Endothelial cell of hepatic sinusoid (primary cell): ENCODE results near the gene CKS1B.

Experiments
- in situ Hi-C: cut with HindIII; loops from 2 replicates; pipeline ENCODE4 v1.10.0; 2017; ENCODE audit warnings: low sequenced_read_pairs

CKS1B gene

DNA sequence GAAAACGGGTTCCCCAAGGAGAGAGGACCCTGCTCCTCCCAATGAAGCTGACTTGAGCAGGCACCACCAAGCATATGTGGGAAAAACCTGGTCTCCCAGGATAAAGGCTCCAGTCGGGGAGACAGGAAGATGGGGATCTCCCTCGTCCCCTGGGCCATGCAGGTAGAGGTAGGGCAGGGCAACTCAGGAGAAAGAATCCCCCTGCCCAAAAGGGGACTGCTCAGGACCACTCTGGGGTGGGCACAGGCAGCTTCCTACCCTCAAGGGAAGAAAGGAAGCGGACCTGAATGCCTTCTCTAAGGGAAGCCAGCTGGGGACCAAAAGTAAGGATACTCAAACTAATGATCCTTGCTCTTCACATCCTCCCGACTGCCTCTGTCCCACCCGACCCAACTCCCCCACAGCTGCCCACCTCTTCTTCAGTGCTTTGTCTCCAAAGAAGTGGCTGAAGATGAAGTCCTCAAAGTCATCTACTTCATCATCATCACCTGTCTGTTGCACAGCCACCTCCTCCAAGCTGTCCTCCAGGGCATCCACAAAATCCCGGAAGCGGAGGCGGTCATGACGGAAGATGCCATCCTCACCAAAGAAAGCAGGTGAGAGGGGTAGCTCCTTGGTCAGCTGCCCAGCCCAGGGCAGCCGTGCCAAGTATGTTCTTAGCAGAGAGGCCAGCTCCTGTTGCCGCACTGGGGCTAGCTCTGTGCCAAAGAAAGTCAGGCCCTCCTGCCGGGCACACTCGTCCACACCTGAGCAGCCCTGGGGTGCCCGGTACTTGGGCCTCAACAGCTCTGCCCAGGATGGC, 29.1 kb upstream of the CKS1B start:
- in situ Hi-C loops = no loop called here

DNA sequence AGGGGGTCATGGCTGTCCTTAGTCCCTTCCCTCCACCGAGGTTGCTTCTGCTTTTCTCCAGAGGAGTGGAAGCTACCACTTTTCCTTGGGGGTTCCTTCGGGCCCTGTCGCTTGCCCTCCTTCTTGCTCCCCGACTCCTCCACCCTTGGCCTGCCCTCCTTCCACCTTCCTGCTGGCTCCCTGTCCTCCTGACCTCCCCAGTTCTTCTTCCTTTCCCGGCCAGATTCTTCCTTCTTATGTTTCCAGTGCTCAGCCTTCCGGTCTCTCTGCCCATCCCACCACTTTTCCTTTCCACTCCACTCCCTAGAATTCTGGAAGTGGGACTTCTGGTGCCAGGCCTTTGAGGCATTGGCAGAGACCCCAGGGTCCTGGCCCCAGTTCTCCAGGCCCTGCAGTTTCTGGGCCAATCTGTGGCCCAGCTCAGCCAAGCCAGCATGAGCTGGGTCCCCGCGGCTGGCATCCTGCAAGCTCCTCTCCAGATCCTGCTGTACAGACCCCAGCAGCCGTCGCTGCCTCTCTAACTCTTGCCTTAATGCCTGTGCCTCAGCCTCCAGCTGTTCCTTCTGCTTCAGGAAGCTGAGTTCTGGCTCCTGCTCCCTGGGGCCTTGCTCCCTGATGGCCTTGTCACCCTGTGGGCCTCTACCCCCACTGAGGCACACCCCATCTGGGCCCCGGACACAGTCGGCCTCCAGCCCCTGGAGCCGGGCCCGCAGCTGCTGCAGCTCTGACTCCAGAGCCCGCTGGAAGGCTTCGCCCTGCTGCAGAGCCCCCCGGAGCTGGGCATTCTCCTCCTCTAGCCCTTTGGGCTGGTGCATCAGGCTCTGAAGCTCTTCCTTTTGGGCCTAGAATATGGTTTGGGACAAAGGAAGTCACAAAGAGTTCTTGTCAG, 28.3 kb upstream of the CKS1B start:
- in situ Hi-C loops = no loop called here

DNA sequence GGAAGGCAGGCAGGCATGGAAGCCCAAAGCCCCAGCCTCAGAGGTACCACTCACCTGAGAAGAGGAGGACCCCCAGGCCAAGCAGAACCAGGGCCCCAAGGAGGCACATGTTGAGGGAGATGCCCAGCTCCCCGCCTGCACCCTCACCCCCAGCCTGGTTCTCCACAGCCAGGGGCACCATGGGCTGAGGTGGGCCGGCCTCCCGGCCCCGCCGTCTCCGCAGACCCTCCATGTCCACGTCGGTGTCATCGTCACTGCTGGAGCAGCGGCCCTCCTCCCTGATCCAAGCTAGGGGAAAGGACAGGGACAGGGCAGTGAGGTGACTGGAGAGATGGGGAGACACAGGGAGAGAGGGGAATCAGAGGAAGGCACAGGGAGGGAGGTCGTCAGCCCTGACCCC, 26.4 kb upstream of the CKS1B start:
- in situ Hi-C loops = no loop called here

DNA sequence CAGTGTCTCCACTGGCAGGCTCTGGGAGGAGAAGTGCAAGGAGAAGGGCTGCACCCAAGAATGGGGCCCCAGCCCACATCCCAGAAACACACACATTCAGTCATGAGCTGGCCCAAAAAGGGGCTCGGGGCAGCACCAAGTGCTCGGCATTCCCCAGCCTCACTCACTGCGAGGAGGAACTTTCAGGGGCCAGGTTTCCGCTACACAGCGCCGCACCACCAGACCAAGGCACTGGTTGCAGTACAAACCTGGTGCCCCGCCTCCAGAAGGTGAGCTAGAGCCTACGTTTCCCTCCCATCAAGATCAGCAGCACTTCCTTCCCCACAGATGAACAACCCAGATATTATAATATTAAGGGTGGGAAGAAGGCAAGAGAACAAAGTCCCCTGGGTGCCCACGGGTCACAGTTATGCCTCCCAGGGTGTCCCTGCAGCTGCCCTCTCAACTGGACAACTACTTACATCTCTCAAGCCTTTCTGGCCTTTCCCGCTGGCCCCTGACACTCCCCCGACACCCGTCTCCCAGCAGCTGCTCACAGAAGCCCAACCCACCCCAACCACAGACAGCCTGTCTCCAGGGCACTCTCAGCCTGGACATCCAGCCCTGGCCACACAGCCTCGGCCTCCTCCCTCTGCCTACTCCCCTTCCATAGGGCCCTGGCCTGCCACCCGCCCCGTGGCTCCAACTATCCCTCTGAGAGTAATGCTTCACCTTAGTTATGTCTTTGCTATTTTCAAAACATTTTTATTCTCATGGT, 22.4 kb upstream of the CKS1B start:
- in situ Hi-C loops = no loop called here

DNA sequence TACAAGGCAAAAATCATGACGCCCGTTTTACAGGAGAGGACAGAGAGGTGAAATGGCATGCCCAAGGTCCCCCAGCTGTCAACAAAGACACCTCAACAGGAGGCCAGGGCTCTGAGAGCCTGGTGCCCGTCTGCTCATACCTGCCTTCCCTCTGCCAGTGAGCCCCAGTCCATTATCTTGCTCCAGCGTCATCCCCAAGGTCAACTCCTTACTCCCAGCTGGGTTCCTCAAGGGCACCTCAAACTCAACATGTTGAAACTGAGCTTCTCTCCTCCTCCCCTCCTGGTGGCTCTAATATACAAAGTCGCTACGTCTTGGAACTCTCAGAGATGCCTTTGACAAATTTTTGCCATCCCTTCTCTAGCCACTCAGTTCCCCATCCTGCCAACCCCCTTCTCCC, 21.8 kb upstream of the CKS1B start:
- in situ Hi-C loops = no loop called here

DNA sequence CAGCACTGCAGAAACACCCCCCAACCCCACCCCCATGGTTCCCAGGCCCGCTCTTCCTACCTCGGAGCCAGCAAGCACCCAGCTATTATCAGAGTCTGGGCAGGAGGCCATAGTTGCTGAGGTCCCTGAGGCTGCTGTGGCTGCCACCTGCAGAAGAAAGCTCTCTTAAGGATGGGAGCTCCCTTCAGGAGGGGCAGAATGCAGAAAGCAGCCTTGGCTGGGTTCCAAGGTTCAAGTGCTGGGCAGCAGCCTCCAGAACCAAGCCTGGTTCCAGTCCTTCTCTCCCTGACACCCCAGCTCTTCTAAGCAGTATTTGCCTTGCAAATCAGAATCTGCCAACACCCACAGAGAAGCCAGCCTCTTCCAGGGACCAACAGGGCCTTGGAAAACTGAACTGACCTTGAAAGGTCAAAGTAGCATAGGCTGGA, 20.9 kb upstream of the CKS1B start:
- in situ Hi-C loops = no loop called here

DNA sequence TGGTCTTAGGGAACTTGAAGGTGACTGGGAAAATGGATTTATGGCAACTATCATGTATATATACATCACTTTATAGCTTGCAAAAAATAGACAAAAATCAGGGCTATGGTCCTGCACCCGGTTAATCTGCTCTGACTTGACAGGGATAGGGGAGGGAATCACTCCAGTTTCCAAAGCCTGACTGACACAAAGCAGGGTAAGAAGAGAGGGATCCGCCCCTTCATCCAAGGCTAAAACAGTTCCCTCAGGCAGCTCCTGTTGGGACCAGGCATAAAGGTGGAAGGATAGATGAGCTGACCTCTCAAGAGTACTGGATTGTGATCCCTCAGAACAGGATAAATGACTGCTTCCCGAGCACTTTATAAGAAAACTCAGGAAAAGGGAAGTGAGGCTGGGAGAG, 19.9 kb upstream of the CKS1B start:
- in situ Hi-C loops = no loop called here

DNA sequence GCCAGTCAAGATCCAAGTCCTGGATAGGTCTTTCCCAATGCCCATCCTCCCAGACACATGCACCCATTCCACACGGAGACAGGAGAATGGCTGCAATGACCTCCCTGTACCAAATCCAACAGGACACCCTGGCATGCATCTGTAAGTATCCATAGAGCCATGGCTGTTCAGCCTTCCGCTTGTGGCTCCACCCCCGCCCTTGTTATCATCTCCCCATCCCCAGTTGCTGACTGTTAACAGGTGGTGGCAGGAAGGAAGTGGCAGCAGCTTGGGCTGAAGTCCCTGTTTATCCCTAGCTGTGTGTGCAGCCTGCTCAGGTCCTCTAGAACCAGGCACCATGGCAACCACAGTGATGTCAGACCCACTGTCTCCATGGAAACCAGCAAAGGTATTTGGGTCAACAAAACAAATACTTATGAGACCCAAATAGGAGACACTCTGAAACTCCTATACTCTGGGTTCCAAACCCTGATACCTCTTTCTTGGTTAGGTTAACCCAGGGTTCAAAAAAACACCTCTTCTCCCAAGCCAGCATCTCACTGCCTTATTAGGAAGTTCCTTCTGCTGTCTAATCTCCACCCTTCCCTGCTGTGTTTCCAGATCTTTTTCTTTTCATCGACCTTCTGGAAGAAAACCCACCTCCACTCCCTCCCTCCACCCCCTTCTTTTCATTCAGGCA, 19.3 kb upstream of the CKS1B start:
- in situ Hi-C loops = loop anchor here (5.0 kb wide), 2 partner anchors 43 to 57 kb away; no protein-coding TSS in a partner anchor

DNA sequence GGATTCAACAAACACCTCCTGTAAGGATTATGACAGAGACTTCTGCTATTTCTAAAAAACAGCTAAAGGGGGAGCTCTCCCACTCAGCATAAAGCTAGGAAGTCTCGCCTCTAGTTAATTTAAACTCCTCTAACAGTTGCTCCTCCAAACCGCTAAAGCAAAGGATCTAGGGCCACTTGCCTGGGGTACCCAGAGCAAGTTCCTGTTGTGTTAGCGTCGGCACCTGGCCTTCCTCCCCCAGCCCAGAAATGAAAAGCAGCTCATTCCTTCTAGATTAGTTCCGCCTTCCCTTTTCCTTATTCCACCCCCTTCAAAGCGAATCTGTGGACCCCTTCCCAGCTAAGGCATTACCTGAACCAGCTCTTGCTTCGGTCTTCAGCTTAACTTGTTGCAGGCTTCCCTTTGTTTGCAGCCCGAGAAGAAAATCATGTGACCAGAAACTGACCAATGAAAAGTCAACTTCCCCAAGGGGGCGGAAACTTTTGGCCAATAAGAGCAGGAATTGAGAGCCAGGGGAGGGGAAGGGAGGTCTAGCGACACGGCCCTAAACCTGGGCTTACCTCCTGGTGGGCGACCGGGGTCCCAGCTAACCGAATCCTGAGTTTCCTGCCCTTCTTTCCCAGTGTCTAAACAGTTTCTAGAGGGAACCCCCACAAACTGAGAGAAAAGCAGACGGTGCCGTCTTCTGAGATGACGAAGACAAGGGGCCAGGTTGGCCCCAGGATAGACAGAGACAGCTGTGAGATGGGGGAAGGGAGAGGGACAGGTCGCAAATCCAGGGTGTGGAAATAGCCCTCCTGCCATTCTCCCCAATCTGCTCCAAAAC, 18.6 kb upstream of the CKS1B start, which contains the start of gene PBXIP1:
Gene PBXIP1 (minus strand): TSS at position 382 of the 826 bp plus-strand sequence. CDS start 2,378 bp downstream, outside the sequence.
- in situ Hi-C loops = loop anchor here (5.0 kb wide), 2 partner anchors 44 to 56 kb away; no protein-coding TSS in a partner anchor

DNA sequence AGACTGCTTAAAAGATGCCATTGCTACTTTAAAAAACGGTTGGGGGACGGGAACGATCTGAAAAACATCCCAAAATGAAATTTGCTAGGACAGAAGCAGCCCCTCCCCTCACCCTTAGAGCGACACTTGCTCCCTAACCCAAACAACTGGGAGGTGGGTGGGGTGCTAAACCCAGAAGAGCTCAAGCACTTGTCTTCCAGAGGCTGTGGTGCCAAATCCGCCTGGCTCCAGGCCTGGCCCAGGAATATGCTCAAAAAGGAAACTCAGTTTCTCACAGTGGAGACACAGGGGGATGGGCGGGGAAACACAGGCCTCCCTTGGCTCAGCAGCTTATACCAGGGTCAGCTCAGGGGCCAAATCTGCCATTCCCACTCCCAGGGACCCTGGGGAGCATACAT, 17.9 kb upstream of the CKS1B start:
- in situ Hi-C loops = loop anchor here (5.0 kb wide), 2 partner anchors 44 to 56 kb away; no protein-coding TSS in a partner anchor

DNA sequence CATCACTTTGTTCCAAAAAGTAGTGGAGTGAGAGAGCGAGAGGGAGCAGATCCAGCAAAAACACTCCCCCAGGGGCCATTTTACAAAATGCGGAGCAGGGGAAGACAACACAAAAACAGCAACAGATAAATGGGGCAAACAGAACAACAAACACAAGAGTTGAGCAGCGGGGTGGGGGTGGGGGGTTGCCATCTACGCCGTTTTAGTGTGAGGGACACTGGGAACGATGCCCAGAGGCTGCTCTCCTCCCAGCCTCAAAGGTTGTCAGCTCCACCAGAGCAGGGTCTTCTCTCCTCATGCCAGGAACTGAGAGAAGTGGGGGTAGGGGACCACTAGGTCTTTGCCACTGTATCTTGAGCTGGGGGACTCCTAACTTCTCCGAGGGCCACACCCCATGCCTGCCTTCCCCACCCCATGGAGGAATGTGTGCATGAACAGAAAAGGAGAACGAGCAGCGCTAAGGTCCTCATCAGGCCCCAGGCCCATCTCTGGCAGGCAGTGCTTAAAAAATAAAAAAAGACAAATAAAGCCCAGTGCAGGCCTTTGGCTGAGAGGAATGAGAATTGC, 17.3 kb upstream of the CKS1B start:
- in situ Hi-C loops = loop anchor here (5.0 kb wide), 2 partner anchors 45 to 55 kb away; no protein-coding TSS in a partner anchor

DNA sequence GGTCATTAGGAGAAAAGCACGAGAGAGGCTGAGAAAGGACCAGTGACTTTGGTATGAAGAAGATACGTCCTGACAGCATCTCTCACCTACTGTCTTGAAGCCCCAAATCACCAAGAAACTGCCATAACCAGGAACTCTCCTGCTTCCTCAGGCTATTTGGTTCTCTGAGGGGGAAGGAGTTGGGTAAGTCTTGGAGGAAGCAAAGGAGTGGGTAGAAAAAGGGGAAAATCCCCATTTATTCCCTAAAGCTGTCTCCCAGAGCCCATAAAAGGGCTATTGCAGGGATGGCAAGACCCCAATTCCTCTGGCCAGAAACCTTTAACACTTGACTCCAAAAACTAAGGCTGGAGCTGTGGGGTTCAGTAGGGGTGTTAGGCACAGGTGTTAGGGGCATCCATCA, 16.4 kb upstream of the CKS1B start:
- in situ Hi-C loops = loop anchor here (5.0 kb wide), 2 partner anchors 46 to 54 kb away; no protein-coding TSS in a partner anchor

DNA sequence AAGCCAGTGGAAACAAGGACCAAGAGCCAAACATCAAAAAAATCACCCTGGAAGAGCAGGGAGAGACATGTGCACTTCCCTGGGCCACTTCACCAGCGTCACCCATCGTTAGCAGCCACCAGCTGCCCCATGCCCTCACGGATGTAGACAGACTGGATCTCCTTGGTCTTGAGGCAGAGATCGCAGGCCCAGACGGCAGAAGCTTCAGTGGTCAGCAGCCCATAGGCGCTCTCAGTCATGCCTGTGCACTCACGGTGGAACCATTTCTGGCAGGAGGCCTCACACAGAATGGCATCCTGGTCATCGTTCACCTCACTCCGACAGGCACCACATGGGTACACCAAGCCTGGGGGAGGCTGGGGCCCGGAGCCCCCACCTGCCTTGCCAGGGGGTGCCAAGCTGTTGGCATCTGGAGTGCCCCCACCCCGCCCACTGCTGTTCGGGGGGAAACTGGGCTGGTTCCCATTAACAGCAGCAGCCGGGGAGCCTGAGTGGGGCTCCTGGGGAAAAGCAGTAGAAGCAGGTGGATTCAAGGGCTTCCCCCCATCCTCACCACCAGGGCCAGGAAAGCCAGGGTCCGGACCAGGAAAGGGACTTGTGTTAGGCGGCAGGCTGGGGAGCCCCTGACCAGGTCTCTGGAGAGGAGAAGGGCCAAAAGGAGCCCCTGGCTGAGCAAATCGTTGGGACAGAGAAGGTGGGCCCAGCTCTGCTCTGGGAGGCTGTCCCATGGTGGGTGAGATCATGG, 15.6 kb upstream of the CKS1B start:
- in situ Hi-C loops = loop anchor here (5.0 kb wide), 2 partner anchors 47 to 53 kb away; no protein-coding TSS in a partner anchor

DNA sequence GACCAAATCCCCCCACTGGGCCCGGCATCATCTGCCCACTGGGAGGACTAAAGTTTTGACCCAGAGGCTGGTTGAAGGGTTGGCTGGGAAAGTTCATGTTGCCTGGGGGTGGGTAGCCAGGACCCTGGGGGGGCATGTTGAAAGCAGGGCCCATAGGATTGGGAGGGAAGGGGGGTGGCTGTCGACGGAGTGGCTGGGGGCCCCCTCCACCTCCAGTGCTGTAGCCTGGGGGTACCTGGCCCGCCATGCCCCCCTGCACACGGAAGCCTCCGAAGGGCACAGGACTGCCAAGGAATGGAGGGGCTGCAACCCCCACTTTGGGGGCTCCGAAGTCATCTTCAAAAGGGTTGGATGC, 15.1 kb upstream of the CKS1B start:
- in situ Hi-C loops = loop anchor here (5.0 kb wide), 2 partner anchors 47 to 53 kb away; no protein-coding TSS in a partner anchor

DNA sequence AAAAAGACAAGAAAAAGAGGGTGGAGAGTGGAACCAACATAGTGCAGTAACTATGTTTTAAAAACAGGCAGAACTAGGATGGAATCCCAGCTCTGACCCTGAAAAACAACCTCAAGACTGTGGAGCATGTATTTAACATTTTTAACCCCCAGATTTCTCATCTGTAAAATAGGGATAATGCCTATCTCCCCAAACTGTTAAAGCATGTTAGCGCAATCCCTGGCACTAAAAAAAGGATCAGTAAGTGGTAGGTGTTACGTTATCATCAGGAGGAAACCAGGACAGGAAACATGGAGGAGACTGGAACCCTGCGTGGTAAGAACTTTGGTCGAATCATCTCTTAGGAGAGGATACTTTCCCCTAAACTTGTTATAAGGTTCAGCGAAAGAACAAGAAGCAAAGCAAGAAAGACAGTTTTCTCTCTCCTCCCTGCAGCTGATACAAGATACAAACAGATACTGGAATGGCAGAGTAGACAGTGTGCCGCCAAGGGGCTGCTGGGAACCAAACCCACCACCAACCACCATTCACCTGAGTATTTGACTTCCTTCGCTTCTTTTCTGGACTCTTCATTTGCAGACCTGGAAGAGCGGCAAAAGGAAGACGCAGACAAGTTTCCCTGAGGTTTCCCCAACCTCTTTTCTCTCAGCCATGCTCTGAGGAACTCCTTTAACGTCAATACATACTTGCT, 13.9 kb upstream of the CKS1B start:
- in situ Hi-C loops = no loop called here

DNA sequence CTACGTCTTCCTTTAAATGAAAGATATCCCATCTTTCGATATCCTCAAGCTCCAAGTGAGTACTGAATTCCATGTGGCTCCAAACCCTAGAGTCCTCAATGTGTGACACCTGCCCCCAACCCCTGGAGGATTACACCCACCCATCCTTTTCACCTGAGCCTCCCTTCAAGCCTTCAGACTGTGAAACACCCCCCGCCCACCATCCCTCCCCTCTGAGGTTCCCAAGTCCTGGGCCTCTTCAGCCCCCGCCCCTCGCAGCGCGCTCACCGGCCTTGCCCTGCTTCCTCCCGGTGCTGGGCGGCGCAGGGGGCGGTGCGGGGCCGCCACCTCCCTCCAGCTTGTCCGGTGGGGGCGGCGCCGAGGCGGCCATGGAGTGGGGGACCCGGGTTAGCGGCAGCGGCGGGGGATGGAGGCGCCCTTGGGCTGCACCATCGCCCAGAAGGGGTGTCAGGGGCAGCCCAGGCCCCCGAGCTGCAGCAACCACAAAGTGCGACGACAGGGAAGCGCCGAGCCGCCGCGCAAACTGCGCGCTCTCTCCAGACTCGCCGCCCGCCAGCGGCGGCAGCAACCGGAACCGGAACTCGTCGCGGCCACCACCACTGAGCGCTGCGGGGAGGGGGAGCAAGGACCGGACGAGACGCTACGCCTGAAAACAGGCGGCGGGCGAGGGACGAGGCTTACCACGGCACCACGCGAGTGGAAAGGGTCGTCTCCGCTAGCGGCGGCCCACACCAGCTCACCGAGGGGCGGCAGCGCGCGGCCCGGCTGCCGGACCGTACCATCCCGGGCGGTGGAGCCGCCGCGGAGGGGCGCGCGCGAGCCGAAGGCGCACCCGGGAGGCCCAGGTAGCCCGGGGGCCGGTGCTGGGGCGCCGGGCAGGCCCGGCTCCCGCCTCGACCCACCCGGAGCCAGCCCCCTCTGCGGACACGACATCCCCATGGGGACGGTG, 13.0 kb upstream of the CKS1B start, which contains the start of gene PYGO2:
Gene PYGO2 (minus strand): TSS at position 576 of the 949 bp plus-strand sequence. CDS start 206 bp downstream, at position 370.
- in situ Hi-C loops = no loop called here
